22Rv1 (cell line): ENCODE results near the gene SLC46A3.

ENCODE experiments used
- H3K27ac ChIP-seq: fragments of 450-650 bp; 2 replicates; pipeline ENCODE4 v1.5.1; 2017
- ZFX ChIP-seq: fragments of 450-650 bp; IDR thresholded peaks from 2 replicates; pipeline ENCODE4 v1.6.1; 2017; ENCODE audit warnings: antibody characterized with exemption, borderline replicate concordance
- TF ChIP-seq, protein P1 (sequence below): fragments of 450-650 bp; IDR thresholded peaks from 2 replicates; pipeline ENCODE4 v1.5.1; 2017; ENCODE audit warnings: mild to moderate bottlenecking

Gene SLC46A3

DNA sequence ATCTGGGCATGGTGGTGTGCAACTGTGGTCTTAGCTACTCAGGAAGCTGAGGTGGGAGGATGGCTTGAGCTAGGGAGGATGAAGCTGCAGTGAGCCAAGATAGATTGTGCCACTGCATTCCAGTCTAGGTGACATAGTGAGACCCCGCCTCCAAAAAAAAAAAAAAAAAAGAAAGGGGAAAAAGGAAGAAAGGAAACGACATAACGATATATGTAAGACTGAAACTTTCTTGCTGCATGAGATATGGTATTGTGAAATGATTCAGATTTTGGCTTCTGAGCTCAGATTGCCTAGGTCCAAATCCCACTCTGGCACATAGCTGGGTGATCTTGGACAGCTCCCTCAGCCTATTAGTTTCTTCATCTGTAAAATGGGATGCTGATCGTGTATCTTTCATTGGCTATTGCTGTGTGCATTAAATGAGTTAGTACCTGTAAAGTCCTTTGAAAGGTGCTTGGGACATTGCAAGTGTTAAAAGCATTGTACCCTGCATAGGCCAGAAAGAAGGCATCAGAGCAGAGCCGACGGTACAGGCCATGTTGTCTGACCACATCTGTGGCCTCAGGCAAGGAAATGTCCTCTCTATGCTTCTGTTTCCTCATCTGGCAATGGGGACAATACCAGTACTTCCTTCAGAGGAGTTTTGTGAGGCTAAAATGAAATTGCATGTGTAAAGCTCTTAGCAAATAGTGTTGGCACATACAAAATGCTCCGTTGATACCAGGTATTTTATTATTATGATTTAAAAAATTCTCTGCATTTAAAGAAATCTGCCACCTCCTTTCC lies 32.6 kb upstream of the SLC46A3 start:
- TF ChIP-seq, protein P1, sequence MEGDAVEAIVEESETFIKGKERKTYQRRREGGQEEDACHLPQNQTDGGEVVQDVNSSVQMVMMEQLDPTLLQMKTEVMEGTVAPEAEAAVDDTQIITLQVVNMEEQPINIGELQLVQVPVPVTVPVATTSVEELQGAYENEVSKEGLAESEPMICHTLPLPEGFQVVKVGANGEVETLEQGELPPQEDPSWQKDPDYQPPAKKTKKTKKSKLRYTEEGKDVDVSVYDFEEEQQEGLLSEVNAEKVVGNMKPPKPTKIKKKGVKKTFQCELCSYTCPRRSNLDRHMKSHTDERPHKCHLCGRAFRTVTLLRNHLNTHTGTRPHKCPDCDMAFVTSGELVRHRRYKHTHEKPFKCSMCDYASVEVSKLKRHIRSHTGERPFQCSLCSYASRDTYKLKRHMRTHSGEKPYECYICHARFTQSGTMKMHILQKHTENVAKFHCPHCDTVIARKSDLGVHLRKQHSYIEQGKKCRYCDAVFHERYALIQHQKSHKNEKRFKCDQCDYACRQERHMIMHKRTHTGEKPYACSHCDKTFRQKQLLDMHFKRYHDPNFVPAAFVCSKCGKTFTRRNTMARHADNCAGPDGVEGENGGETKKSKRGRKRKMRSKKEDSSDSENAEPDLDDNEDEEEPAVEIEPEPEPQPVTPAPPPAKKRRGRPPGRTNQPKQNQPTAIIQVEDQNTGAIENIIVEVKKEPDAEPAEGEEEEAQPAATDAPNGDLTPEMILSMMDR, result no peak
- no peak for TF ChIP-seq ZFX
- no peak overlapping the region for H3K27ac ChIP-seq

DNA sequence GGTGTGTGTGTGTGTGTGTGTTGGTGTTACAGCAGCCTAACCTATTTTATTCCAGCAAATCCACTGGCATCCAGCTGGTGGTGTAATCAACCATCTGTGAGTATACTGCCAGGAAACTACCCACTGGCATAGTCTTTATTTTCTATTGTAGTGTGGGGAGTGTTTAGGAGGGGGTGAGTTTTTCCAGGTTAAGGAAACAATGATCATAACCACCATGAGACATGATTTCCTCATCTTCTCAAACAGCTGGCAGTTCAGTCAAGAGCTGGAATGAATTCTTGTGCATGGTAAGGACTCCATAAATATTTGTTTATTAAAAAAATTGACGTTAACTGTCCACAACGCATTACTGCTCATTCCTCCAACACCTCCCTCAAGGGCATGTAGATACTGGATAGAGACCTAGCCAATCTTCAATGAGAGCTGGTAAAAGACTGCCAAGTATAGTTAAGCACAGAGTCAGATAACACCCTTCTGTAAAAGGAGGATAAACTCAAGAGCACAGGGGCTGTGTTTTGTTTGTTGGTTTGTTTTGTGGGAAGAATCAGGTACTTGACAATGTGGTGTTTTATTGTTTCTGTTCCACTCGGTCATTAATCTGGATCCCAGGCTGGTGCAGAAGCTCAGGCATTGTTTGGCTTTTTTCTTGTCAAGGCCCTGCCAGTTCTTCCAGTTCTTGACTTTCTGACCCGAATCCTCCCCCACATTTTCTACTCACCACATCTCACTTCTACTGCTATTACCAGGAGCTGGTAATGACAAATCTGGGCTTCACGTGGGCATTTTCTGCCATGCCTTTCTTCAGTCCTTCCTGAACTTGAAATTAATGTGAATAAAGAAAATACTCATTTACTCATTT lies 31.6 kb upstream of the SLC46A3 start:
- TF ChIP-seq ZFX, result no peak
- TF ChIP-seq, protein P1, result no peak
- H3K27ac ChIP-seq, result no peak overlapping the region

DNA sequence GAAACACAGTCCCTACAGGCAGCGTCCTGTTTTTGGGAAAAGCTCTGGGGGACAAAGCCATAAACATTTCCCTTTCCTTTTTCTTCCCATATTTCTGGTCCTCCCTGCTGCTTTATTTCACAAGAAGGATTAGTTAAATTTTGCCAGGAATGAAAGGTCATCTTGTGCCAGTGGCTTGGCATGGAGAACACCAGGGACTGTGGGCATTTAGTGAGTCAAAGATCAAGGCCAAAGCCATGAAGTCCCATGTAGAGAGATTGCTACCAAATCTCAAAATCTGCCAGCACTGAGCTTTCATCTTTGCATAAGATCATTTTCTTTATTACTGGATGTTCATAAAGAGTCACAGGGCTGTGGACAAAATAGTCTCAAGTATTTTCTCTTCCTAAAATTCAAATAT lies 29.1 kb upstream of the SLC46A3 start:
- TF ChIP-seq, protein P1, result no peak
- no peak for TF ChIP-seq ZFX
- no peak overlapping the region for H3K27ac ChIP-seq

DNA sequence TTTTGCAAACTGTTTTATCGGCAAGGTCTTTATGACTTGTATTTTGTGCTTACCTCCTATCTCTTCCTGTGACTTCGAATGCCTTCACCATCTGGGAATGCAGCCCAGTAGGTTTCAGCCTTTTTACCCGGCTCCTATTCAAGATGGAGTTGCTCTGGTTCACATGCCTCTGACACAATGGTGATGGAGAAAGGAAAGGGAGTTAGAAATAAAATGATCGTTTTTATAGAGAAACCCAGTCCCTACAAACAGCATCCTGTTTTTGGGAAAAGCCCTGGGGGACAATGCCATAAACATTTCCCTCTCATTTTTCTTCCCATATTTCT lies 27.5 kb upstream of the SLC46A3 start:
- H3K27ac ChIP-seq, result no peak overlapping the region
- TF ChIP-seq, protein P1, result no peak
- no peak for TF ChIP-seq ZFX

DNA sequence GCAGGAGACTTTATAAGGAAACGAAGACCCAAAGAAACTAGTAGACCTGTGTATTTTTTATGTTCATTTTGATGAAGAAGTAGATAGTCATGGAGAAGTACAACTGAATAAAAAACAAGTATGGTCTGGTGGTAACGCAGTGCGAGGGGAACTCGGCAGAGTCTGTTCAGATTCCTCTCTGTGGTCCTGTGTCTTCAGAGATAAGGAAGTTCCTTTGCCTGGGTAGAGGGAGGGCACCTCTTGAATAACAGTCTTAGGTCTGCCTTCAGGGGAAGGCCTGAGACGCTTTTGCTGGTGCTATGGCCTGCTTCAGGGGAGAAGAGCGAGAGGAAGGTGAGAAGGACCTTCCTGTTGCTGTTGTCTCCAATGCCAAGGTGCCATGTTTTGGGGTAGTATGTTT lies 25.9 kb upstream of the SLC46A3 start:
- H3K27ac ChIP-seq, result no peak overlapping the region
- TF ChIP-seq ZFX, result no peak
- TF ChIP-seq, protein P1, result no peak

DNA sequence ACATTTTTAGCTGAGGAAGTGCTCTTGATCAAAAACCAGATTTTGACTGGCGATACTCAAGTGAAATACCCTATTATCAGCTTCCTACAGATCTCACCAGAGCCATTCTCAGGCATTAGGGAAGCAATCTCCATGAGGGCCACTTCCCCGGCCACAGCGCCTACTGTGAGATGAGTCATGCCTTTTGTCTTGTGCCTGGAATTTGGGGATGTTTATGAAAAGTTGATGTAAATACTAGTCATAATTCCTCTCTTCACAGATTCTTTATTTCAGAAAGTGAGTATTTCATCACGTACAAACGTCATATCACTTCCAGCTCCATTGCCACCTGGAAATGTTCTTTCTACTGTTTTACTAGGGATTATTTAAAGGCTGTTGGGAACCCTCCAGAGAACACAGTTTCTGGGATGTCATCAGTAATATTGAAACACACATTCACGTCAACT lies 25.3 kb upstream of the SLC46A3 start:
- no peak overlapping the region for H3K27ac ChIP-seq
- TF ChIP-seq ZFX, result no peak
- TF ChIP-seq, protein P1, result no peak
